ENCODE results near the gene DAB2IP. TPM values are rescaled to one million over a fixed set of nuclear protein-coding genes. Genes with fewer than 3 reads are reported as not detected.

Gene DAB2IP
- total and polyA plus RNA-seq, 2 donors (not counting 1 experiment from before 2014, with no cell fraction given) = 14.6 to 16.5 TPM

DNA sequence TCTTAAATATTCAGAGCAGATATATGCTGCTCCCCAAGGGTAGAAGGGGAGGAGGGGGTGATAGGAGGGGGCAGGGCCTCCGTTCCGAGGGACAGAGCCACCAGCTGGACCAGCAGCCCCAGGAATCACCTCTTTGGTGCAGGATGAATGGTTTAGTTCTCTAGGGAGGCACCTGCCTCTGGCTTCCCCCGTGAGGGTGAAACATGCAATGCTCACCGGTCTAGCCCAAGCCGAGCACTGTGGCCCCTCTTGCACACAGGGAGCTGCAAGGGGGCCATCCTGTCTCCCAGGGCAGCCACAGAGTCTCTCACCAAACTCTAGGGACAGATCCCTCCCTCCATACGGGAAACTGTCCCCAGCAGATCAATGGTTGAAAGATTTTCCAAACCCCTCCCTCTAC, 163.7 kb downstream of the DAB2IP start:
- Histone ChIP-seq H3K36me3 (ENCODE audit: control insufficient read depth, insufficient read depth, low read length) (no peaks in the 10 kb centered on the region), H3K27me3 (ENCODE audit: control insufficient read depth, insufficient read depth, low read length) (no peaks in the 10 kb centered on the region), H2AFZ (ENCODE audit: low read length) (no peak overlapping the region), H3K4me3 (replicated peaks in 1 of 4; ENCODE audit: control extremely low read depth in 1 of 4, insufficient read depth in 1 of 4, low read depth in 3 of 4, low read length in 4 of 4) (no peak overlapping the region), H3K4me2 (ENCODE audit: extremely low read depth, insufficient read depth, low read length) (no peak overlapping the region), H4K20me1 (ENCODE audit: control insufficient read depth, extremely low read depth, insufficient read depth, low read length) (no peaks in the 10 kb centered on the region), H3K9me3 (ENCODE audit: control insufficient read depth, insufficient read depth, low read depth, low read length) (no peaks in the 10 kb centered on the region), H3K27ac (ENCODE audit: insufficient read depth, low read length) (no peak overlapping the region), H3K79me2 (ENCODE audit: control insufficient read depth, insufficient read depth, low read length) (no peaks in the 10 kb centered on the region), H3K4me1 (ENCODE audit: control insufficient read depth, extremely low read depth, insufficient read depth, low read length) (peaks cover 2% of the 10 kb centered on the region), H3K9ac (ENCODE audit: insufficient read depth, low read length) (no peak overlapping the region)
- TF ChIP-seq EZH2 (IDR thresholded peaks at IDR 0.05; ENCODE audit: low read length, missing control alignments) = no peak
- TF ChIP-seq, protein P1, sequence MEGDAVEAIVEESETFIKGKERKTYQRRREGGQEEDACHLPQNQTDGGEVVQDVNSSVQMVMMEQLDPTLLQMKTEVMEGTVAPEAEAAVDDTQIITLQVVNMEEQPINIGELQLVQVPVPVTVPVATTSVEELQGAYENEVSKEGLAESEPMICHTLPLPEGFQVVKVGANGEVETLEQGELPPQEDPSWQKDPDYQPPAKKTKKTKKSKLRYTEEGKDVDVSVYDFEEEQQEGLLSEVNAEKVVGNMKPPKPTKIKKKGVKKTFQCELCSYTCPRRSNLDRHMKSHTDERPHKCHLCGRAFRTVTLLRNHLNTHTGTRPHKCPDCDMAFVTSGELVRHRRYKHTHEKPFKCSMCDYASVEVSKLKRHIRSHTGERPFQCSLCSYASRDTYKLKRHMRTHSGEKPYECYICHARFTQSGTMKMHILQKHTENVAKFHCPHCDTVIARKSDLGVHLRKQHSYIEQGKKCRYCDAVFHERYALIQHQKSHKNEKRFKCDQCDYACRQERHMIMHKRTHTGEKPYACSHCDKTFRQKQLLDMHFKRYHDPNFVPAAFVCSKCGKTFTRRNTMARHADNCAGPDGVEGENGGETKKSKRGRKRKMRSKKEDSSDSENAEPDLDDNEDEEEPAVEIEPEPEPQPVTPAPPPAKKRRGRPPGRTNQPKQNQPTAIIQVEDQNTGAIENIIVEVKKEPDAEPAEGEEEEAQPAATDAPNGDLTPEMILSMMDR (conservative IDR thresholded peaks at IDR 0.05 in 1 of 2, IDR thresholded peaks at IDR 0.05 in 1 of 2; ENCODE audit: low read depth in 1 of 2, low read length in 2 of 2) = no peak
- no peak for DNase-seq (ENCODE audit: low read depth in 2 of 2)

DNA sequence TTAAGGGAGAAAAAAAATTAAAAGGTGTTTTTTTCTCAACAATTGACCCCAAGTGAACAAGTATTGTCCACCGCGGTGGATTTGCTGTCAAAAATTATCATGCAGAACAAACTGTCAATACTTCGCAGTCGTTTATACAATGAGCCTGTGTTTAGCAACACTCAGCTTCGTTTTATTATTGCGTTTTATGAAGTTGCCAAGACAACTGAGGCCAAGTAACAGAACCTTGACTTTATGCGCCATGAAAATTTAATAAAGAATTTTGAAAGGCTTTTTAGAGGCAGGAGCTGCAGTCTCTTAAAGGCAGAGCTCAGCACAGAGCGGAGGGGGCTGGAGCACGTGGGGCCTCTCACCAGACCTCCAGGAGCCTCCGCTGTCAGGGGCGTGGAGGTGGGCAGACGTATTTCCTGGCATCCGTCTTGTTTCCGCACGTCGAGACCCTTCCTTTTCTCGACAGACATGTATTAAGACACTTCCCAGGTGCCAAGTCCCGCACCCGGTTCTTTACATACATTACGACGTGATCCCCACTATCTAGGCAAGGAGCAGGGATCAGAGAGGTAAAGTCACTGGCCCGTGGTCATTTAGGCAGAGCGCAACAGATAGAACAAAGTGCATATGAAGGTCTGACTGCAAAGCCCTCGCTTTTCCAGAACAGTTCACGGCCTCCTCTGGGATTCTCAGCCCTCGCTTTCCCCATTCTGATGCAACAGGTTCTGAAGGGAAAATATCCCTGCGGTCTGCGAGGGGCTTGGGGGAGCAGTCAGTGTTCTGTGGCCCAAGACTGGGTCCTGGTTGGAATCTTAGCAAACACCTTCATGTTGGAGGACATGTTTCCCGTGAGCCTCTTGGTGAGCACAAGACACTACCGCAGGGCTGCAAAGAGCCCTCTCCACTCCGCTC, 164.4 kb downstream of the DAB2IP start:
- Histone ChIP-seq H3K9ac (ENCODE audit: insufficient read depth, low read length) (no peak overlapping the region), H3K4me2 (ENCODE audit: extremely low read depth, insufficient read depth, low read length) (no peak overlapping the region), H3K79me2 (ENCODE audit: control insufficient read depth, insufficient read depth, low read length) (no peaks in the 10 kb centered on the region), H3K36me3 (ENCODE audit: control insufficient read depth, insufficient read depth, low read length) (no peaks in the 10 kb centered on the region), H3K4me3 (replicated peaks in 1 of 4; ENCODE audit: control extremely low read depth in 1 of 4, insufficient read depth in 1 of 4, low read depth in 3 of 4, low read length in 4 of 4) (no peak overlapping the region), H3K27me3 (ENCODE audit: control insufficient read depth, insufficient read depth, low read length) (no peaks in the 10 kb centered on the region), H3K27ac (ENCODE audit: insufficient read depth, low read length) (no peak overlapping the region), H4K20me1 (ENCODE audit: control insufficient read depth, extremely low read depth, insufficient read depth, low read length) (no peaks in the 10 kb centered on the region), H3K4me1 (ENCODE audit: control insufficient read depth, extremely low read depth, insufficient read depth, low read length) (peaks cover 2% of the 10 kb centered on the region), H3K9me3 (ENCODE audit: control insufficient read depth, insufficient read depth, low read depth, low read length) (no peaks in the 10 kb centered on the region), H2AFZ (ENCODE audit: low read length) (no peak overlapping the region)
- DNase-seq (ENCODE audit: low read depth in 2 of 2) = no peak
- TF ChIP-seq EZH2 (IDR thresholded peaks at IDR 0.05; ENCODE audit: low read length, missing control alignments) = no peak
- TF ChIP-seq, protein P1 (conservative IDR thresholded peaks at IDR 0.05 in 1 of 2, IDR thresholded peaks at IDR 0.05 in 1 of 2; ENCODE audit: low read depth in 1 of 2, low read length in 2 of 2) = no peak

DNA sequence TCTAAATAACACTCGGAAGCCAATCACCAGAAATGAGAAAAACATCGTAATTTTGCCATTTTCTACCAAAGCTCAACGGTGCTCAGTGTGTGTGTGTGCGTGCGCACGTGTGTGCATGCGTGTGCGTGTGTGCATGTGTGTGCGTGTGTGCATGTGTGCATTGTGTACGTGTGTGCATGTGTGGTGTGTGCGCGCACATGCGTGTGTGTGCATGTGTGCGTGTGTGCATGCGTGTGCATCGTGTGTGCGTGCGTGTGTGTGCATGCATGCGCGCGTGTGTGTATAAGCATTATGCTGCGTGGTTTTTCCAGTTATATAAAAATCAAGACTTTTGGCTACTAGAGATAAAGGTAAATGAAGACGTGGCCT, 165.0 kb downstream of the DAB2IP start:
- Histone ChIP-seq H4K20me1 (ENCODE audit: control insufficient read depth, extremely low read depth, insufficient read depth, low read length) (no peaks in the 10 kb centered on the region), H3K36me3 (ENCODE audit: control insufficient read depth, insufficient read depth, low read length) (no peaks in the 10 kb centered on the region), H3K9me3 (ENCODE audit: control insufficient read depth, insufficient read depth, low read depth, low read length) (no peaks in the 10 kb centered on the region), H3K79me2 (ENCODE audit: control insufficient read depth, insufficient read depth, low read length) (no peaks in the 10 kb centered on the region), H3K4me3 (replicated peaks in 1 of 4; ENCODE audit: control extremely low read depth in 1 of 4, insufficient read depth in 1 of 4, low read depth in 3 of 4, low read length in 4 of 4) (no peak overlapping the region), H3K27me3 (ENCODE audit: control insufficient read depth, insufficient read depth, low read length) (no peaks in the 10 kb centered on the region), H3K9ac (ENCODE audit: insufficient read depth, low read length) (no peak overlapping the region), H3K4me1 (ENCODE audit: control insufficient read depth, extremely low read depth, insufficient read depth, low read length) (peaks cover 2% of the 10 kb centered on the region), H3K27ac (ENCODE audit: insufficient read depth, low read length) (no peak overlapping the region), H3K4me2 (ENCODE audit: extremely low read depth, insufficient read depth, low read length) (no peak overlapping the region), H2AFZ (ENCODE audit: low read length) (no peak overlapping the region)
- TF ChIP-seq, protein P1 (conservative IDR thresholded peaks at IDR 0.05 in 1 of 2, IDR thresholded peaks at IDR 0.05 in 1 of 2; ENCODE audit: low read depth in 1 of 2, low read length in 2 of 2) = no peak
- no peak for TF ChIP-seq EZH2 (IDR thresholded peaks at IDR 0.05; ENCODE audit: low read length, missing control alignments)
- no peak for DNase-seq (ENCODE audit: low read depth in 2 of 2)
